ENCODE data around the gene GRK3. TPM values are rescaled to one million over a fixed set of nuclear protein-coding genes. Genes with fewer than 3 reads are reported as not detected.

GRK3 gene
- total RNA-seq, 1 experiment from 2014 or later: 1.3 TPM

DNA sequence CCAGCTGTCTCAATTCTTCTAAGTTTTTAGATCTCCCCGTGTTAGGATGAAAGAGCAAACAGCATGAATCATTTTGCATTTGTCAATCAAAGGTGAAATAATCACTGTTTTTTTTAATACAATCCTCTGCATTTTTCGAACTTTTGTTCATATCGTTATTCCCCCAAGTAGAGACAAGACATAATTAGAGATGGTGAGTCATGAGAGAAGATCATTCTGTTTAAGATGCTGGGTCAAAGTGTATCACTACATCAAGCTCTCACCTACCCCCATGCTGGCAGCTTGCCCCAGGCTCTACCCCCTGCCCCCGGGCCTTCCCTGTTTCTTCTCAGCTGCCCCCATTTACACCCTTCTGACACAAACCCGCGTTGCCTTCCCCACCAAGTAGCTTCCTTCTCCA is 147.0 kb downstream of the GRK3 start:
- Histone ChIP-seq H3K9me3 (no peaks in the 10 kb centered on the region), H3K27me3 (no peaks in the 10 kb centered on the region), H3K36me3 (no peaks in the 10 kb centered on the region), H3K4me3 (no peak overlapping the region)
- no peak for DNase-seq

GRCh38 chr22:25712661-25713400 is 148.4 kb downstream of the GRK3 start:
- no peaks in the 10 kb centered on the region for H3K9me3 ChIP-seq
- H3K36me3 ChIP-seq: no peaks in the 10 kb centered on the region
- DNase-seq: no peak
- H3K4me3 ChIP-seq: no peak overlapping the region
- H3K27me3 ChIP-seq: no peaks in the 10 kb centered on the region

DNA sequence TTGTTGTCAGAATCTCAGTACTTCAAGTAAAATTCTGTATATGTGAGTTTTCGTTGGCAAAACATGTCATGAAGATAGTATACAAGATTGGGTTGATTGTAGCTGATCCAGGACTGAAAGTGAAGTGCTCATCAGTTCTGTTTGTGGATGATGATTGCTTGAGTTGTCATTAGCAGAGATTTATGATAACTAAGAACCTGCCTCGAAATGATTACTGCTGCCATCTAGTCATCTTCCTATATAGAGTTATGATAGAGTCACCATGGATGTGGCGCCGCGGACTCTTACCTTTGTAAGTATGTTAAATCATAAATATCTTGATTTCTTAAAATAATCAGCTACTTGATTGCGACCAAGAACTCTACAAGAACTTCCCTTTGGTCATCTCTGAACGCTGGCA is 149.6 kb downstream of the GRK3 start:
- no peaks in the 10 kb centered on the region for H3K9me3 ChIP-seq
- no peaks in the 10 kb centered on the region for H3K27me3 ChIP-seq
- no peaks in the 10 kb centered on the region for H3K36me3 ChIP-seq
- H3K4me3 ChIP-seq: no peak overlapping the region
- no peak for DNase-seq

DNA sequence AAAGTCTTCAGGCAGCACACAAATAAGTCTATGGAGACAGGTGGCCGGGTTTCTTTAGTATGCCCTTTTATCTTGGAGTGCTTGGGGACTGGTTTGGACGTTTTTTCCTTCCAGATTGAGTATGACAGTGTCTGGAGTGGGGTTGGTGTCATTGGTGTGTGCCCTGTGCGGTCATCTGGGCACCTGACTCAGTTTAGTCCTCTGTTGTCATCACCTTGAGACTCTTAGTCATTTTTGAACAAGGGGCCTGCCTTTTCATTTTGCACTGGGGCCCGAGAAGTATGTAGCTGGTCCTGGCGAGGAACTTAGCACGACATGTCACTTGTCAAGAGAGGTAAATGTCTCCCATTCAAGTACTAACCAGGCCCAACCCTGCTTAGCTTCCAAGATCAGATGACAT is 150.3 kb downstream of the GRK3 start:
- Histone ChIP-seq H3K4me3 (no peak overlapping the region), H3K27me3 (no peaks in the 10 kb centered on the region), H3K9me3 (no peaks in the 10 kb centered on the region), H3K36me3 (no peaks in the 10 kb centered on the region)
- DNase-seq: no peak

- H3K4me3 ChIP-seq: no peak overlapping the region
- DNase-seq: no peak
- H3K27me3 ChIP-seq: no peaks in the 10 kb centered on the region
- no peaks in the 10 kb centered on the region for H3K36me3 ChIP-seq
- H3K9me3 ChIP-seq: no peaks in the 10 kb centered on the region
These were observed 152.2 kb downstream of the GRK3 start for GRCh38 chr22:25716637-25717036.

- no peaks in the 10 kb centered on the region for H3K36me3 ChIP-seq
- DNase-seq: no peak
- H3K27me3 ChIP-seq: no peaks in the 10 kb centered on the region
- H3K9me3 ChIP-seq: no peaks in the 10 kb centered on the region
- no peak overlapping the region for H3K4me3 ChIP-seq
These were observed 153.8 kb downstream of the GRK3 start for GRCh38 chr22:25718135-25718840.

- no peak overlapping the region for H3K4me3 ChIP-seq
- no peaks in the 10 kb centered on the region for H3K27me3 ChIP-seq
- no peaks in the 10 kb centered on the region for H3K9me3 ChIP-seq
- DNase-seq: no peak
- no peaks in the 10 kb centered on the region for H3K36me3 ChIP-seq
These were observed 157.7 kb downstream of the GRK3 start for GRCh38 chr22:25722223-25722622.

DNA sequence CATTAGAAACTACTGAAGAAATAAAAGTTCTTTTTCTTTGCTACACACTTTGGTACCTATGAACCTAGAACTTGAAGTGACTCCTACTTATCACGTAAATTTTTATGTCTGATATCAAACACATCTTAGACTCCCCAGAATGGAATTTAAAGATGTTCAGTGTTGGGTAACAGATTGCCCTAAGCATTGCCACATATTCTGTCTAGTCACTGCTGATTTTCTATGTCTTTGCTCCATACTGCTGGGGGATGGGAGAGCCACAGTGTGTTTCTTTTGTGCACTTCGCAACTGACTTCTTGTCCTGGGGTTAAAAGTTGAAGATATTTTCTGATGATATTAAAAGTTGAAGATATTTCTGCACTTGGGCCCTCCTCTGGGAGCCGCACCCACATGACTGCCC is 158.2 kb downstream of the GRK3 start:
- Histone ChIP-seq H3K36me3 (no peaks in the 10 kb centered on the region), H3K9me3 (no peaks in the 10 kb centered on the region), H3K27me3 (no peaks in the 10 kb centered on the region), H3K4me3 (no peak overlapping the region)
- no peak for DNase-seq

- no peak for DNase-seq
- Histone ChIP-seq H3K36me3 (no peaks in the 10 kb centered on the region), H3K9me3 (no peaks in the 10 kb centered on the region), H3K4me3 (no peak overlapping the region), H3K27me3 (peaks cover 6% of the 10 kb centered on the region; the same call in 1 of the 2 replicates)
These were observed 161.8 kb downstream of the GRK3 start for GRCh38 chr22:25726241-25726640.

GRCh38 chr22:25728071-25728470 is 163.6 kb downstream of the GRK3 start:
- DNase-seq: no peak
- H3K27me3 ChIP-seq: peaks cover 6% of the 10 kb centered on the region; the same call in 1 of the 2 replicates
- no peaks in the 10 kb centered on the region for H3K36me3 ChIP-seq
- H3K9me3 ChIP-seq: no peaks in the 10 kb centered on the region
- no peak overlapping the region for H3K4me3 ChIP-seq

- no peak overlapping the region for H3K4me3 ChIP-seq
- no peaks in the 10 kb centered on the region for H3K9me3 ChIP-seq
- no peaks in the 10 kb centered on the region for H3K36me3 ChIP-seq
- H3K27me3 ChIP-seq: peaks cover 6% of the 10 kb centered on the region; the same call in 1 of the 2 replicates
- DNase-seq: no peak
These were observed 164.8 kb downstream of the GRK3 start for GRCh38 chr22:25729016-25729995.

DNA sequence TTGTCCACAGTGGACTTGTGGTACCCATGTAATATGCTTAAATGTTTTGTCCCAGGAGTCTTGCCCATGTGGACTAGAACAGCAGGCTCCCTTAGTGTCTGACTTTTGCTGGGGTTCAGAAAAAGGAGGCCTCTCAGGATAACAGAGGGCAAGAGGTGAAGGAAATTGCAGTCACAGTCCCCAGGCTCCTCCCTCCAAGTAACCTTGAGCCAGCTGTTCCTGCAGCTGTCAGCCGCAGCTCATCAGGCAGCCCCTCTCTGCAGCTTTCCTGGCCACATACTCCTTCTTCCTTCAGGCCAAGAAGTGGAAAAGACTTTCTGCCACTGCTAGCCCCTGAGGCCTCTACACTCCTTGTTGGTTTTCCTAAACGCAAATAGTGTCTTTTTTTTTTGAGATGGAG is 171.2 kb downstream of the GRK3 start:
- no peaks in the 10 kb centered on the region for H3K27me3 ChIP-seq
- no peaks in the 10 kb centered on the region for H3K36me3 ChIP-seq
- no peak overlapping the region for H3K4me3 ChIP-seq
- no peak for DNase-seq
- H3K9me3 ChIP-seq: no peaks in the 10 kb centered on the region

- Histone ChIP-seq H3K4me3 (no peak overlapping the region), H3K9me3 (no peaks in the 10 kb centered on the region), H3K36me3 (no peaks in the 10 kb centered on the region), H3K27me3 (no peaks in the 10 kb centered on the region)
- no peak for DNase-seq
These were observed 172.0 kb downstream of the GRK3 start for GRCh38 chr22:25736378-25737011.

DNA sequence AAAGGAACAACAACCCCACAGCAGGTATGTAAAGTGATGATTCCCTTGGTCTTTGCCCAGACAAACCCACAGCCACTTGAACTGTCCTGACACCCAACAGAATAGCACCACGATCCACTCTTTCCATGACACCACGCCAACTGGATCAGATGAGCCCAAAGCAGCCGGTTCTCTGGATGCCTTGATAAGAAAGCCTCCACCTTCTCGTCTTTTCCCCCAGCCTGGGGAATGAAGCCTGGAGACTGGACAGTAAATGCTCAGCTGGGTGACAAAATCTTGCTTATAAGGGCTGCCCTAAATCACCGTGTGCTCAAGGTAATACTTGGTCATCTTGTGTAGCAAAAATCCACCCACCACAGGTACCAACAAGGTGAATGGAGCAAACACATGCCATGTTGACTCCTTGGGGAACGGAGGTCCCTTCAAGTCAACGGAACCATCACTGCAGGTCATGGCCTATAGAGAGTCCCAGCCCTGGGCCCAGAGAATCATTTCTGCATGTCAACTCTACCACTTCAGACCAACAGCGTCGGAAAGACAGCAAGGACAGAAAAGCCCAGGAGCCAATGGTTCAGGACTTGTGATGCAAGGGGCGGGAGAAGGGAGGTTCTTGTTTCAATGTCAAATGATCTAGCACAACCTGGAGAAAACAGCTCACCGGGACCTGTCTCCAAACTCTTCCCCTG is 175.3 kb downstream of the GRK3 start:
- H3K4me3 ChIP-seq: no peak overlapping the region
- H3K27me3 ChIP-seq: no peaks in the 10 kb centered on the region
- no peaks in the 10 kb centered on the region for H3K36me3 ChIP-seq
- no peaks in the 10 kb centered on the region for H3K9me3 ChIP-seq
- DNase-seq: no peak

DNA sequence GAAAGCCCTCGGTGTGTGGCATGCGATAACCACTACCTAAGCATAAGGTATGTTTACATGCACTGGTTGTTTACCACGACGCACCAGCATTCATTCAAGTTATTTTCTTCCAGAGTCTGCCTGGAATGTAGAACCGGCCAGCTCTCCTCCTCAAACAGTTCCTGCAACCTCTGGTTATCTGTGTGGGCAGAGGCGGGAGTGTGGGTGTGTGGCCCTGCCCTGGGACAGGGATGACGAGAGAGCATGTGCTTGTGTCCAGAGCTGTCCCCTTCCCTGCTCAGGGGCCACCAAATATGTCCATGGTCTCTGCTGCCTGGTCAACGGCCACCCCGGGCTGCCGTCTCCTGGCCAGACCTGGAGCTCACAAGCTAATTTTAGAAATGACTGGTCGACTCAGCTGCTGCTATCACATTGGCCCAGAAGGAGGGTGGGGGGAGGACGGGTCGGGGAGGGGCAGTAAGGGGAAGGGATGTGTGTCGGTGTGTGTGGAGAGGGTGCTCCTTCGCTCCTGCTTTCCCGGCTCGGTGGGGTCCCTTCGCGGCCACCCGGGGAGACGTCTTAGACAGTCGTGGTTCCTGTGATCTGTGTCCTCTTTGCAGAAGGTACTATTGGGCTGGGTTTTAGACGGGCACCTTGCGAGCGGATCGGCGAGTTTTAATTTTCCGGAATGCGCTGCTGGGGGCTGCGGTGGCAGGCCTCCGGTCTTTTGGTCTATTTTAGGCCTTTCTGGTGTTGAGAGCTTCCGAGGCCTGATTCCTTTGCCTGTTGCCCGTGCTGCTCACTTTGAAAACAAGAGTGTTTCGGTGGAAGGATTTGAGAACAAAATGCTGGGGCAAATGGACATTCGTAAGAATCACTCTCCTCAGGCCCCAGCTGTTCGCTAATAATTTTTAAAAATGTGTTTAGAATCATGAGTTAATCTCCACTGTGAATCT is 177.5 kb downstream of the GRK3 start, which contains the start of gene MYO18B:
MYO18B (plus strand) TSS at position 497 of the 935 bp plus-strand sequence. CDS start 18,905 bp downstream, outside the sequence.
- Histone ChIP-seq H3K36me3 (no peaks in the 10 kb centered on the region), H3K4me3 (no peak within 1 kb of the TSS), H3K27me3 (no peaks in the 10 kb centered on the region), H3K9me3 (no peaks in the 10 kb centered on the region)
- no peak for DNase-seq
